ENCODE measurements around the gene DSCAML1. TPM values are rescaled to one million over a fixed set of nuclear protein-coding genes. Genes with fewer than 3 reads are reported as not detected.

The DSCAML1 gene
- total RNA-seq, 1 experiment from 2014 or later = 0.15 TPM

- WGBS (ENCODE audit: extremely low coverage, insufficient read length, low lambda C conversion rate) = no CpG with 5 or more reads among the region's 8 CpGs
- Histone ChIP-seq H2AK5ac (ENCODE audit: insufficient read length, low read length) (no peak overlapping the region), H2BK5ac (ENCODE audit: insufficient read length, low read length) (no peak overlapping the region), H3K4ac (ENCODE audit: low read depth, low read length) (no peak overlapping the region), H3K9me3 (ENCODE audit: control insufficient read depth, low read depth, low read length) (no peaks in the 10 kb centered on the region), H3K79me2 (ENCODE audit: insufficient read depth, low read length) (no peaks in the 10 kb centered on the region), H3K23ac (ENCODE audit: insufficient read length, low read depth, low read length) (no peak overlapping the region), H3K4me2 (ENCODE audit: insufficient read depth, insufficient read length, low read length) (no peak overlapping the region), H3K9ac (ENCODE audit: extremely low read depth, insufficient read length, low read length) (no peak overlapping the region), H3K18ac (ENCODE audit: insufficient read length, low read depth, low read length) (no peak overlapping the region), H3T11ph (ENCODE audit: low read length) (no peak overlapping the region), H2AFZ (ENCODE audit: low read length) (no peak overlapping the region), H2BK20ac (ENCODE audit: low read depth, low read length, poor library complexity, severe bottlenecking) (no peak overlapping the region), H3K56ac (ENCODE audit: insufficient read length, low read depth, low read length) (no peak overlapping the region), H3K4me1 (ENCODE audit: insufficient read depth, low read length) (no peaks in the 10 kb centered on the region), H3K23me2 (ENCODE audit: insufficient read length, low read depth, low read length, poor library complexity, severe bottlenecking) (no peaks in the 10 kb centered on the region), H4K8ac (replicated peaks; ENCODE audit: insufficient read length, low read depth, low read length) (no peak overlapping the region), H3K27me3 (ENCODE audit: insufficient read depth, low read length) (no peaks in the 10 kb centered on the region), H3K79me1 (ENCODE audit: insufficient read depth, low read depth, low read length, poor library complexity, severe bottlenecking) (no peaks in the 10 kb centered on the region), H4K5ac (ENCODE audit: insufficient read length, low read depth, low read length) (no peak overlapping the region), H2BK15ac (ENCODE audit: low read depth, low read length) (no peak overlapping the region), H4K91ac (ENCODE audit: insufficient read length, low read depth, low read length) (no peak overlapping the region), H4K20me1 (ENCODE audit: control insufficient read depth, insufficient read depth, insufficient read length) (no peaks in the 10 kb centered on the region), H2BK12ac (ENCODE audit: insufficient read length, low read depth, low read length) (no peak overlapping the region), H2BK120ac (ENCODE audit: low read depth, low read length, poor library complexity, severe bottlenecking) (no peak overlapping the region), H3K27ac (ENCODE audit: insufficient read length, low read depth, low read length) (no peak overlapping the region), H3K14ac (ENCODE audit: insufficient read depth, low read length) (no peak overlapping the region)
- no peak overlapping the region for H3K27ac Mint-ChIP-seq
- peaks cover 0 to 11% of the 10 kb centered on the region in 2 experiments; a peak in 2 of 4 replicates for H3K4me1 Mint-ChIP-seq
- TF ChIP-seq, protein P1, sequence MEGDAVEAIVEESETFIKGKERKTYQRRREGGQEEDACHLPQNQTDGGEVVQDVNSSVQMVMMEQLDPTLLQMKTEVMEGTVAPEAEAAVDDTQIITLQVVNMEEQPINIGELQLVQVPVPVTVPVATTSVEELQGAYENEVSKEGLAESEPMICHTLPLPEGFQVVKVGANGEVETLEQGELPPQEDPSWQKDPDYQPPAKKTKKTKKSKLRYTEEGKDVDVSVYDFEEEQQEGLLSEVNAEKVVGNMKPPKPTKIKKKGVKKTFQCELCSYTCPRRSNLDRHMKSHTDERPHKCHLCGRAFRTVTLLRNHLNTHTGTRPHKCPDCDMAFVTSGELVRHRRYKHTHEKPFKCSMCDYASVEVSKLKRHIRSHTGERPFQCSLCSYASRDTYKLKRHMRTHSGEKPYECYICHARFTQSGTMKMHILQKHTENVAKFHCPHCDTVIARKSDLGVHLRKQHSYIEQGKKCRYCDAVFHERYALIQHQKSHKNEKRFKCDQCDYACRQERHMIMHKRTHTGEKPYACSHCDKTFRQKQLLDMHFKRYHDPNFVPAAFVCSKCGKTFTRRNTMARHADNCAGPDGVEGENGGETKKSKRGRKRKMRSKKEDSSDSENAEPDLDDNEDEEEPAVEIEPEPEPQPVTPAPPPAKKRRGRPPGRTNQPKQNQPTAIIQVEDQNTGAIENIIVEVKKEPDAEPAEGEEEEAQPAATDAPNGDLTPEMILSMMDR (conservative IDR thresholded peaks at IDR 0.05) = no peak
- no peaks in the 10 kb centered on the region for H3K27me3 Mint-ChIP-seq (ENCODE audit: low read depth)
- peaks cover 22 to 28% of the 10 kb centered on the region in 2 experiments for H3K9me3 Mint-ChIP-seq
- peaks cover 52 to 75% (median 70%) of the 10 kb centered on the region in 3 experiments for H3K36me3 Mint-ChIP-seq (ENCODE audit: insufficient read depth in 1 of 3, low read depth in 3 of 3)
- no peak for DNase-seq
- H3K4me3 Mint-ChIP-seq = no peak overlapping the region
Measured at GRCh38 chr11:117396970-117397369, 400.0 kb downstream of the DSCAML1 start.

Measured in H9 (cell line).